ENCODE measurements around the gene FGFR3. TPM values are rescaled to one million over a fixed set of nuclear protein-coding genes. Genes with fewer than 3 reads are reported as not detected.

FGFR3 gene
- total and polyA plus RNA-seq, 2 of the 8 experiments (the other 6 are each of a cell fraction or from before 2014, with no cell fraction given), result 9.0 to 19.5 TPM

- TF ChIP-seq POLR2AphosphoS5 (IDR thresholded peaks at IDR 0.05; ENCODE audit: low read depth, low read length), result no peak
- peak; percentile 19 to 32; a peak in 3 of 4 replicates for TF ChIP-seq RAD21 (IDR thresholded peaks at IDR 0.05 in 1 of 2, conservative IDR thresholded peaks at IDR 0.05 in 1 of 2; ENCODE audit: low read depth in 2 of 2, low read length in 2 of 2)
- TF ChIP-seq RNF2 (IDR thresholded peaks at IDR 0.05; ENCODE audit: borderline replicate concordance, low read depth, low read length, missing control alignments, poor library complexity, severe bottlenecking), result no peak
- no peak for TF ChIP-seq TAF7 (optimal IDR thresholded peaks at IDR 0.05; ENCODE audit: borderline replicate concordance, low read depth, low read length)
- no peak for TF ChIP-seq SRF (IDR thresholded peaks at IDR 0.05; ENCODE audit: low read depth, low read length)
- no peak for TF ChIP-seq PHF8 (conservative IDR thresholded peaks at IDR 0.05; ENCODE audit: low read depth, low read length)
These were observed 9.8 kb downstream of the FGFR3 start (continued) for GRCh38 chr4:1802720-1803522.

Data from H1 (cell line).